Tibial artery (tissue), 4 donors: Measurements from ENCODE around the gene AUP1.

Experiments
- DNase-seq, 2 donors: peaks; one replicate each; pipeline ENCODE4 v3.0.0-alpha.2; 2019
- H3K27ac ChIP-seq, 2 donors: fragments of 200-600 bp; sonication (generic) in 1 of 2; 1 replicate in 1 of 2; 2 replicates in 1 of 2; pipeline ENCODE4 v1.5.1; 2018 to 2019; ENCODE audit warnings: mild to moderate bottlenecking in 1 of 2
- H3K27me3 ChIP-seq, 2 donors: fragments of 200-600 bp; sonication (generic) in 1 of 2; one replicate each; pipeline versions ENCODE4 v1.5.1 to v1.6.0; 2016 to 2019
- H3K36me3 ChIP-seq, 3 donors: fragments of 200-600 bp; sonication (generic) in 2 of 3; one replicate each; pipeline ENCODE4 v1.5.1; 2016 to 2019; ENCODE audit warnings: mild to moderate bottlenecking in 2 of 3
- H3K4me1 ChIP-seq, 4 donors: fragments of 200-600 bp; sonication (generic) in 2 of 4; 1 replicate in 3 of 4; 2 replicates in 1 of 4; pipeline ENCODE4 v1.5.1; 2016 to 2019
- H3K4me3 ChIP-seq, 2 donors: fragments of 200-600 bp; sonication (generic) in 1 of 2; 1 replicate in 1 of 2; 2 replicates in 1 of 2; pipeline ENCODE4 v1.5.1; 2018 to 2019; ENCODE audit warnings: mild to moderate bottlenecking in 2 of 2
- H3K9me3 ChIP-seq, 3 donors: fragments of 200-600 bp; sonication (generic) in 1 of 3; one replicate each; pipeline ENCODE4 v1.5.1; 2016 to 2019
- intact Hi-C: fragments of 100-400 bp; cut with DNase I; formaldehyde crosslinking; loops from one replicate; pipeline ENCODE4 v1.15.0; 2023; ENCODE audit warnings: low total_unique reads
- TF ChIP-seq, protein P1 (sequence below), 2 experiments: fragments of 200-600 bp in 1 of 2; fragments of 450-650 bp in 1 of 2; IDR thresholded peaks; one replicate each; pipeline ENCODE4 v1.5.1; 2017 to 2019; ENCODE audit warnings: antibody characterized with exemption in 2 of 2, mild to moderate bottlenecking in 1 of 2, moderate library complexity in 1 of 2

Gene AUP1

DNA sequence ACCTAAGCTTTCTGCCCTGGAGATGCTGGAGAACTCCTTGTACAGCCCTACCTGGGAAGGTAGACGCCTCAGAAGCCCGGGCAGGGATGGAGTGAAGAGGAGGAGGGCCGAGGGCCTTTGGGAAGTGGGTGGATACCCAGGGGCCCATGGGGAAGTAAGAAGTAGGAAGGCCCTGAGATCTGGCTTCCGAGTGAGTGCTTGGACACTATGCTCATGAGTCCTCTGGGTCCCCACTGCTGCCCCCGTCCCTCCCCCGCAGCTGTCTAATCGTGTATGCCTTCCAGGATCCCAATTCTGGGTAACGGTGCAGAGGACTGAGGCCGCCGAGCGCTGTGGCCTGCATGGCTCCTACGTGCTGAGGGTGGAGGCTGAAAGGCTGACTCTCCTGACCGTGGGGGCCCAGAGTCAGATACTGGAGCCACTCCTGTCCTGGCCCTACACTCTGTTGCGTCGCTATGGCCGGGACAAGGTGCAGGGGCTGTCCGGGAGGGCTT, 26.2 kb upstream of the AUP1 start:
- peak overlapping the region; percentile 66 to 92 for H3K4me3 ChIP-seq
- DNase-seq = peak; percentile 43 to 73
- H3K27me3 ChIP-seq = no peaks in the 10 kb centered on the region
- H3K27ac ChIP-seq = peak overlapping the region; percentile 84 to 91
- TF ChIP-seq, protein P1, sequence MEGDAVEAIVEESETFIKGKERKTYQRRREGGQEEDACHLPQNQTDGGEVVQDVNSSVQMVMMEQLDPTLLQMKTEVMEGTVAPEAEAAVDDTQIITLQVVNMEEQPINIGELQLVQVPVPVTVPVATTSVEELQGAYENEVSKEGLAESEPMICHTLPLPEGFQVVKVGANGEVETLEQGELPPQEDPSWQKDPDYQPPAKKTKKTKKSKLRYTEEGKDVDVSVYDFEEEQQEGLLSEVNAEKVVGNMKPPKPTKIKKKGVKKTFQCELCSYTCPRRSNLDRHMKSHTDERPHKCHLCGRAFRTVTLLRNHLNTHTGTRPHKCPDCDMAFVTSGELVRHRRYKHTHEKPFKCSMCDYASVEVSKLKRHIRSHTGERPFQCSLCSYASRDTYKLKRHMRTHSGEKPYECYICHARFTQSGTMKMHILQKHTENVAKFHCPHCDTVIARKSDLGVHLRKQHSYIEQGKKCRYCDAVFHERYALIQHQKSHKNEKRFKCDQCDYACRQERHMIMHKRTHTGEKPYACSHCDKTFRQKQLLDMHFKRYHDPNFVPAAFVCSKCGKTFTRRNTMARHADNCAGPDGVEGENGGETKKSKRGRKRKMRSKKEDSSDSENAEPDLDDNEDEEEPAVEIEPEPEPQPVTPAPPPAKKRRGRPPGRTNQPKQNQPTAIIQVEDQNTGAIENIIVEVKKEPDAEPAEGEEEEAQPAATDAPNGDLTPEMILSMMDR (IDR thresholded peaks at IDR 0.05) = no peak
- intact Hi-C loops = no loop called here
- no peaks in the 10 kb centered on the region for H3K9me3 ChIP-seq
- peaks cover 0 to 10% (median 0%) of the 10 kb centered on the region in 3 donors for H3K36me3 ChIP-seq
- H3K4me1 ChIP-seq = peaks cover 0 to 26% (median 17%) of the 10 kb centered on the region in 4 donors

DNA sequence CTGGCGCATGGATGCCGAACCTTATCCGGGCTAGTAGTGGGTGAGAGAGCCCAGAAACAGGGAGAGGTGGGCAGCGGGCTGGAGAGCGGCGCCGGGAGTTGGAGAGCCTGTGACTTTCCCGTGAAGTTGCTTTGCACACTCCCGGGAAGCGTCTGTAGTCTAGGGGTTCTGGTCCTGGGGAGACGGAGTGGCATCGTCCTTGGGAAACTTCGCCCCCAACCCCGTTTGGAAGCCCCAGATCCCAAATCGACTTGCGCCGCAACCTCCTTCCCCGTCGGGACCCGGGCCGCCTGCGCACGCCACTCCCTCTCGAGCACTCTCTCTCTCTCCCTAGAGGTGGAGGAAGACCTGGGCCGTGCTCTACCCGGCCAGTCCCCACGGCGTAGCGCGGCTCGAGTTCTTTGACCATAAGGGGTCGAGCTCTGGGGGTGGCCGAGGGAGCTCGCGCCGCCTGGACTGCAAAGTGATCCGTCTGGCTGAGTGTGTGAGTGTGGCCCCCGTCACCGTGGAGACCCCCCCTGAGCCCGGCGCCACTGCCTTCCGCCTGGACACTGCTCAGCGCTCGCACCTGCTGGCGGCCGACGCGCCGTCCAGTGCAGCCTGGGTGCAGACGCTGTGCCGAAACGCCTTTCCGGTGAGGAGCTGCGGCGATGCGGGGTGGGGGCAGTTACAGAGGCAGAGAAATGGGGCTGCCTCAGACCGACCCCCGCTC, 25.5 kb upstream of the AUP1 start:
- Histone ChIP-seq H3K27me3 (no peaks in the 10 kb centered on the region), H3K4me1 (peaks cover 0 to 21% (median 16%) of the 10 kb centered on the region in 4 donors), H3K36me3 (peaks cover 0 to 10% (median 0%) of the 10 kb centered on the region in 3 donors), H3K9me3 (no peaks in the 10 kb centered on the region), H3K4me3 (peak overlapping the region; percentile 66 to 92), H3K27ac (peak overlapping the region; percentile 84 to 91)
- intact Hi-C loops = loop anchor here (5.0 kb wide), 1 partner anchor 32 kb away; no protein-coding TSS in a partner anchor
- TF ChIP-seq, protein P1 (IDR thresholded peaks at IDR 0.05) = no peak
- peak; percentile 42 to 78 for DNase-seq

DNA sequence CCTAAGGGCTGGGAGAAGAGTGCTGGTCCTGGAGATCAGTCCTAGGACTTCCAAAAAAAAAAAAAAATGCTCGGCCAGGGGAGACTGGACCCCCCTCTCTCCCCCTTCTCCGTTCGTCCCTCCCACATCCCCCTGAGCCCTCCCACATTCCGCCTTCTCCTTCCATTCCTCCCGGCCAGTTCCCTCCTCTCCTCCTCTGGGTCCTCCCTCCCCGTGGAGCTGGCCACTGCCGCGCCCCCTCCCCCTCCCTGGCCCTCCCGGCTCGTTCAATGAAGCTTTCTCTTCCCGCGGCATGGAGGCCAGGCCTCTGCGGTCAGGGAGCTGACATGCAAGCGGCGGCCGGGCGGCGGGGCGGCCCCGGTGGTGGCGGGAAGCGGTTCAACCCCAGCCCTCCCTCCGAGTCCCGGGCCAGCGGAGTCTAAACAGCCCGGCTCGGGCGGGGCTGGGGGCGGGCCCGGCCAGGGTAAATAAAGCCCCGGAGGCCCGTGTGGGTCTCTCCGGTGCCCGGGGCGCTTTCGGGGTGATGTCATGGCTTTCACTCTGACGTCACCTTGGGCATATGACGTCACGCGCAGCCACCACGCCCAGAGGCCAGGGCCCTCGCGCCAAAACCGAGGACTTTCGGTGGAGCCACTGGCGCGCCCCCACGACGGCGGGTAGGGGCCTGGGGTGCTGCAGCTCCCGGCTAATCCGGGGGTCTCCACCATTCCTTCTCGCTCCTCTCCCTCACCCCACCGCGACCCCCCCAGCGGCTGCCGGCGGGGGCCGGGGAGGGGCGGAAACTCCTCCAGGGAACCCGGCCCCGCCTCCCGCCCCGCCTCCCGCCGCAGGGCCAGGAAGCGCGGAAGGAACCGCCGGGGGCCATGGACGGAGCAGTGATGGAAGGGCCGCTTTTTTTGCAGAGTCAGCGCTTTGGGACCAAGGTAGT, 24.6 kb upstream of the AUP1 start, which contains the start of the genes DOK1 and LOXL3:
DOK1 (plus strand) TSS at position 829 of the 928 bp plus-strand sequence; CDS start at position 864, 35 bp downstream.
LOXL3 (minus strand) TSS at position 51 of the 928 bp plus-strand sequence. CDS start 1,308 bp downstream, outside the sequence.
- H3K27ac ChIP-seq = peak within 1 kb of the TSS; percentile 84 to 91
- intact Hi-C loops = loop anchor here (5.0 kb wide), 1 partner anchor 33 kb away; no protein-coding TSS in a partner anchor
- peaks cover 0 to 10% (median 0%) of the 10 kb centered on the region in 3 donors for H3K36me3 ChIP-seq
- TF ChIP-seq, protein P1 (IDR thresholded peaks at IDR 0.05) = peak in 1 of 2 experiments; percentile 14
- no peaks in the 10 kb centered on the region for H3K27me3 ChIP-seq
- H3K4me3 ChIP-seq = peak within 1 kb of the TSS; percentile 66 to 92
- H3K4me1 ChIP-seq = peaks cover 0 to 28% (median 24%) of the 10 kb centered on the region in 4 donors
- peak; percentile 87 to 95 for DNase-seq
- H3K9me3 ChIP-seq = no peaks in the 10 kb centered on the region

DNA sequence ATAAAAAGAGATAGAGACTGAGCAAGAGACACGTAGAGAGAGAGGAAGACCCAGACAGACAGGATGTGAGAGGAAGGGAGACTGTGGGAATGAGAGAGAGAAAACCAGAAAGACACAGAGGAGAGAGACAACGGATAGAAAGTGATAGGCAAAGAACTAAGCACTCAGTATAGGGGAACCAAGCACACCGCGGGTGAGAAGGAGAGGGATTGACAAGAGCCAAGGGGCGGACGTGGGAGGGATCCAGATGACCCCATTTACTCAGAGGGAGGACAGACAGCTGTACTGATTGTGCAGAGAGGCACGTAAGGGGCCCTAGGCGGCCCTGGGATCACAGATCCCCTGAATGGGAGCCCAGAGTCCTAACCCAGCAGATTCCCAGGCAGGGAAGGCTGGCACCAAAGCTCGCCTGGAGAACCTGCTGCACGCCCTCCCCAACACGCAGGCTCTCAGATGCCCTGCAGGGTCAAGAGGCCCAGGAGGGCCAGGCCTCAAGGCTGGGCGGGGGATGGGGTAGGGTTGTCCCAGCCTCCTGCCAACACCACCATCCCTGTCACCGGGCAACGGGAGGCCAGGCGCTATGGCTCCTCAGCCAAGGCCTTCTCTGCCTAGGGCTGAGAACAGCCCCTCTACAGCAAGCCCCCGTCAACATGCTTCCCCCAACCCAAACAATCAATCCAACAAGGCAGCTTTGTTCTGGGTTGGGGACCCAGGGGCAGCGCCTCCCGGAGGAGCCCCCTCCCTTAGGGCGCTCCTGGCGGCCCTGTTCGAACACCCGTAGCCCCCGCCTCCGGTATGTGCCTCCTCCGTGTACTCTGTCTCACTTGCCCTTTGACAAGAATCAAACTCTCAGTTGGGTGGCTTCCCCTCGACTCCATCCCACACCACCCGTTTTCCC, 23.7 kb upstream of the AUP1 start:
- peak overlapping the region; percentile 66 to 92 for H3K4me3 ChIP-seq
- peaks cover 0 to 10% (median 0%) of the 10 kb centered on the region in 3 donors for H3K36me3 ChIP-seq
- H3K4me1 ChIP-seq = peaks cover 0 to 37% (median 30%) of the 10 kb centered on the region in 4 donors
- intact Hi-C loops = loop anchor here (5.0 kb wide), 1 partner anchor 34 kb away; no protein-coding TSS in a partner anchor
- peak overlapping the region; percentile 84 to 91 for H3K27ac ChIP-seq
- peak in 1 of 2 donors; percentile 70 for DNase-seq
- no peaks in the 10 kb centered on the region for H3K9me3 ChIP-seq
- TF ChIP-seq, protein P1 (IDR thresholded peaks at IDR 0.05) = no peak
- H3K27me3 ChIP-seq = no peaks in the 10 kb centered on the region
